A549 treated with AZD9567 at 1 μM for 4 hours (cell line): ENCODE results near the gene EFHC1. TPM values are rescaled to one million over a fixed set of nuclear protein-coding genes. Genes with fewer than 3 reads are reported as not detected.

Experiments
- total RNA-seq: library from RNA; stranded (reverse); fragments of 200-300 nt; extraction: Qiagen RNA extraction; gene quantifications from 5 replicates; pipeline ENCODE4 v1.2.3, GENCODE V29; 2022; ENCODE audit not compliant: insufficient read depth

The EFHC1 gene
- total RNA-seq = 9.7 to 15.8 TPM (median 11.7 TPM) in 5 replicates

GRCh38 chr6:52419809-52420667 lies at the start of gene EFHC1:
Gene EFHC1 (plus strand): TSS chr6:52420342. CDS start chr6:52420411, 69 bp downstream.

Other genes starting within 250 kb of the EFHC1 start
- not detected in 5 replicates for gene IL17A, start 234.0 kb upstream of the EFHC1 start, total RNA-seq
- gene IL17F, start 175.8 kb upstream of the EFHC1 start, total RNA-seq = 0.09 TPM in 1 of 5 replicates, not detected in the others
- gene MCM3, start 135.6 kb upstream of the EFHC1 start, total RNA-seq = 71.7 to 82.2 TPM (median 76.9 TPM) in 5 replicates
- 1.1 to 1.7 TPM (median 1.4 TPM) in 5 replicates for gene PAQR8, start 58.2 kb upstream of the EFHC1 start, total RNA-seq
- gene TRAM2, start 156.7 kb downstream of the EFHC1 start, total RNA-seq = 28.3 to 37.2 TPM (median 32.6 TPM) in 5 replicates